Endodermal cell (in vitro differentiated cells): ENCODE data around the gene TBL1XR1. TPM values are rescaled to one million over a fixed set of nuclear protein-coding genes. Genes with fewer than 3 reads are reported as not detected.
"Not testable (repeated sequence)": the region's sequence is repeated elsewhere in the genome, so short reads cannot be mapped to it uniquely, and the experiment has no call there.

Experiments used
- DNase-seq: peaks from one replicate; pipeline ENCODE4 v3.0.0-alpha.2; 2017
- H3K27ac ChIP-seq: 2 replicates; pipeline ENCODE4 v1.5.1; 2013; ENCODE audit warnings: mild to moderate bottlenecking, low read depth, low read length, moderate library complexity
- H3K27me3 ChIP-seq: 2 replicates; pipeline ENCODE4 v1.6.1; 2013; ENCODE audit warnings: mild to moderate bottlenecking, low read length, moderate library complexity; ENCODE audit not compliant: insufficient read depth, control insufficient read depth, poor library complexity, severe bottlenecking
- H3K36me3 ChIP-seq: 2 replicates; pipeline ENCODE4 v1.7.0; 2013; ENCODE audit warnings: mild to moderate bottlenecking, low read length, moderate library complexity; ENCODE audit not compliant: control insufficient read depth, insufficient read depth
- H3K4me1 ChIP-seq: one replicate; pipeline ENCODE4 v1.7.0; 2013; ENCODE audit warnings: low read length; ENCODE audit not compliant: control insufficient read depth, insufficient read depth
- H3K4me3 ChIP-seq: 2 replicates; pipeline ENCODE4 v1.5.1; 2013; ENCODE audit warnings: mild to moderate bottlenecking, low read length, moderate library complexity
- H3K9ac ChIP-seq: 2 replicates; pipeline ENCODE4 v1.6.1; 2013; ENCODE audit warnings: mild to moderate bottlenecking, low read length, moderate library complexity; ENCODE audit not compliant: poor library complexity, severe bottlenecking; ENCODE audit errors: extremely low read depth
- H3K9me3 ChIP-seq: 2 replicates; pipeline ENCODE4 v1.6.1; 2013; ENCODE audit warnings: mild to moderate bottlenecking, low read length, moderate library complexity; ENCODE audit not compliant: control insufficient read depth
- H3K27ac Mint-ChIP-seq: 2 replicates; pipeline ENCODE4 v1.8.0; 2020; ENCODE audit warnings: mixed read lengths
- H3K27me3 Mint-ChIP-seq: 2 replicates; pipeline ENCODE4 v1.8.0; 2021; ENCODE audit warnings: mild to moderate bottlenecking, mixed read lengths; ENCODE audit not compliant: insufficient read depth
- H3K36me3 Mint-ChIP-seq: 2 replicates; pipeline ENCODE4 v1.8.0; 2020; ENCODE audit warnings: low read depth, mixed read lengths
- H3K4me1 Mint-ChIP-seq: 2 replicates; pipeline ENCODE4 v1.8.0; 2020; ENCODE audit warnings: mixed read lengths
- H3K4me3 Mint-ChIP-seq: 2 replicates; pipeline ENCODE4 v1.8.0; 2020; ENCODE audit warnings: mild to moderate bottlenecking, moderate library complexity, mixed read lengths
- H3K9me3 Mint-ChIP-seq: 2 replicates; pipeline ENCODE4 v1.8.0; 2020; ENCODE audit warnings: mild to moderate bottlenecking, mixed read lengths
- CTCF ChIP-seq: fragments of 200-600 bp; sonication (generic); conservative IDR thresholded peaks from 2 replicates; pipeline ENCODE4 v1.5.0; 2021; ENCODE audit warnings: antibody characterized with exemption, mild to moderate bottlenecking
- WGBS, 2 experiments: methylation state at CpG; one replicate each; pipeline versions ENCODE4 v1.1.5 to v1.1.7; 2013; ENCODE audit warnings: missing lambda C conversion rate in 2 of 2, mixed read lengths in 1 of 2; ENCODE audit not compliant: insufficient coverage in 1 of 2, insufficient read length in 1 of 2; 5-methylcytosine and 5-hydroxymethylcytosine counted together
- total RNA-seq, 2 donors: library from RNA; stranded (reverse); fragmentation: NEBNext Ultra II Directional in 1 of 2; extraction: Animal tissue kit (Norgen Biotek cat#: 25700) in 1 of 2; gene quantifications; 2 replicates in 1 of 2; 3 replicates in 1 of 2; pipeline ENCODE4 v1.2.1, GENCODE V29; 2021

The TBL1XR1 gene
- total RNA-seq, 2 donors from 2014 or later: 235 to 273 TPM

- Mint-ChIP-seq H3K27ac (no peak overlapping the region), H3K36me3 (no peaks in the 10 kb centered on the region), H3K4me1 (peaks cover 10% of the 10 kb centered on the region), H3K27me3 (no peaks in the 10 kb centered on the region), H3K4me3 (no peak overlapping the region), H3K9me3 (peaks cover 21% of the 10 kb centered on the region)
- no peak for DNase-seq
- Histone ChIP-seq H3K4me3 (no peak overlapping the region), H3K9me3 (peaks cover 13% of the 10 kb centered on the region), H3K4me1 (peaks cover 6% of the 10 kb centered on the region), H3K27ac (no peak overlapping the region), H3K36me3 (no peaks in the 10 kb centered on the region), H3K9ac (no peak overlapping the region), H3K27me3 (no peaks in the 10 kb centered on the region)
- TF ChIP-seq CTCF: no peak
- WGBS, 2 experiments: 97 to 100% methylated on average over 4 to 6 of the region's 6 CpGs
Observed at GRCh38 chr3:177208223-177208622, 10.9 kb upstream of the TBL1XR1 start.

GRCh38 chr3:177206936-177207335, 9.7 kb upstream of the TBL1XR1 start:
- Histone ChIP-seq H3K36me3 (no peaks in the 10 kb centered on the region), H3K4me3 (no peak overlapping the region), H3K9me3 (peaks cover 13% of the 10 kb centered on the region), H3K27ac (no peak overlapping the region), H3K9ac (no peak overlapping the region), H3K27me3 (no peaks in the 10 kb centered on the region), H3K4me1 (peaks cover 6% of the 10 kb centered on the region)
- no peak overlapping the region for H3K4me3 Mint-ChIP-seq
- no peaks in the 10 kb centered on the region for H3K27me3 Mint-ChIP-seq
- H3K36me3 Mint-ChIP-seq: no peaks in the 10 kb centered on the region
- H3K4me1 Mint-ChIP-seq: peaks cover 10% of the 10 kb centered on the region
- H3K27ac Mint-ChIP-seq: no peak overlapping the region
- 96% methylated on average over 3 of the region's 4 CpGs; no CpG with 5 or more reads in 1 of the 2 experiments for WGBS, 2 experiments
- TF ChIP-seq CTCF: no peak
- DNase-seq: no peak
- peaks cover 27% of the 10 kb centered on the region for H3K9me3 Mint-ChIP-seq

GRCh38 chr3:177203689-177204395, 6.6 kb upstream of the TBL1XR1 start:
- DNase-seq: no peak
- H3K36me3 Mint-ChIP-seq: no peaks in the 10 kb centered on the region
- H3K27me3 Mint-ChIP-seq: no peaks in the 10 kb centered on the region
- H3K4me3 ChIP-seq: no peak overlapping the region
- H3K9ac ChIP-seq: no peak overlapping the region
- peaks cover 7% of the 10 kb centered on the region for H3K4me1 ChIP-seq
- no peak overlapping the region for H3K27ac Mint-ChIP-seq
- H3K4me3 Mint-ChIP-seq: no peak overlapping the region
- H3K9me3 Mint-ChIP-seq: peaks cover 27% of the 10 kb centered on the region
- no peak overlapping the region for H3K27ac ChIP-seq
- no peaks in the 10 kb centered on the region for H3K27me3 ChIP-seq
- H3K4me1 Mint-ChIP-seq: peaks cover 15% of the 10 kb centered on the region
- 96 to 98% methylated on average over 28 to 43 of the region's 43 CpGs for WGBS, 2 experiments
- peaks cover 13% of the 10 kb centered on the region for H3K9me3 ChIP-seq
- TF ChIP-seq CTCF: no peak
- H3K36me3 ChIP-seq: no peaks in the 10 kb centered on the region

- not testable (repeated sequence) for H3K27ac ChIP-seq, H3K9ac ChIP-seq, H3K36me3 Mint-ChIP-seq, H3K27me3 ChIP-seq, H3K4me1 ChIP-seq, DNase-seq, H3K4me3 Mint-ChIP-seq, H3K36me3 ChIP-seq, H3K27ac Mint-ChIP-seq, H3K27me3 Mint-ChIP-seq, H3K4me3 ChIP-seq
- peaks cover 15% of the 10 kb centered on the region for H3K4me1 Mint-ChIP-seq
- peaks cover 13% of the 10 kb centered on the region for H3K9me3 ChIP-seq
- WGBS, 2 experiments: 90 to 98% methylated on average over 1 to 4 of the region's 4 CpGs
- peaks cover 27% of the 10 kb centered on the region for H3K9me3 Mint-ChIP-seq
Observed at GRCh38 chr3:177203016-177203415, 5.7 kb upstream of the TBL1XR1 start.
